G401 (cell line): ENCODE data around the gene ZNF526. TPM values are rescaled to one million over a fixed set of nuclear protein-coding genes. Genes with fewer than 3 reads are reported as not detected.
"Not testable (repeated sequence)": the region's sequence is repeated elsewhere in the genome, so short reads cannot be mapped to it uniquely, and the experiment has no call there.

Experiments used
- DNase-seq: peaks from one replicate; pipeline ENCODE4 v3.0.0-alpha.2; 2015; ENCODE audit warnings: low spot score
- in situ Hi-C: cut with HindIII; loops from 2 replicates; pipeline ENCODE4 v1.10.0; 2016; ENCODE audit warnings: low sequenced_read_pairs, mixed read lengths
- total RNA-seq: library from RNA; depleted of rRNA; stranded (reverse); fragments of >200 nt; shearing (Covaris generic); gene quantifications from 2 replicates; pipeline ENCODE4 v1.2.3, GENCODE V29; 2014

ZNF526 gene
- total RNA-seq, 1 experiment from 2014 or later = 13.6 TPM

- in situ Hi-C loops = no loop called here
- DNase-seq = peak; percentile 51
These were observed 33.4 kb downstream of the ZNF526 start for GRCh38 chr19:42253245-42254088.

DNA sequence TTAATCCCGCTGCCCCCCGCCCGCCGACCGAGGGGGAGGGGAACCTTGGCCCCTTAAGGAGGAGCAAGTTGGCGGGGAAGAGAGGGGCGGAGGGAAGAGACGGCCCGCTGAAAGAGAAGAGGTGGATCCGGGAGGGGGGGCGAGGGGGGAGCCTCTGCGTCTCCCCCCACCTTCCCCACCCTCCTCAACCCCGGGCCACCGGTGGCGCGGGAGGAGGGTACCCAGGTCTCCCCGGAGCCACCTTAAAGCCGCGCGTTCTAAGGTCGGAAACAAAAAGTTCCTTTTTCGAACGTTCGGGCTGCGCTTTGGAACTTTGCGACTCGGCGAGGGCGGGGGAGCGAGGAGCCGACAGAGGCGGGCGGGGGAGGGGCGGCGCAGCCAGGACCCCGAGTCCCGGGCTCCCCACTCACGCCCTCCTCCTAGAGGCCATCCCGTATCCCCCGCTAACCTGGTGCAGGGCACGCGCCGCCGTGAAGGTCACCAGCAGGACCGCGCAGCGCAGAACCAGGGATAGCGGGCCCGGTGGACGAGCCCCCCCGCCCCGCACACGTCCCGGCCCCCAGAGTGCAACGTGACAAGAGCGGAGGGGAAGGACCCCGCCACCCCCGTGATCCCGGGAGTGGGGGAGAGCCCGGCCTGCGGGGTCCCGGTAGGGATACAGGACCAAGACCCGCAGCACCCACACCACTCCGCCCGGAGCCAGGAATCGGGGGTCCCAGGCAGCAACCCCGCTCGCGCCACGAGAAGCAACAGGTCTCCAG, 34.2 kb downstream of the ZNF526 start:
- DNase-seq = peak; percentile 60
- in situ Hi-C loops = no loop called here

- in situ Hi-C loops = no loop called here
- DNase-seq = peak; percentile 83
These were observed 35.0 kb downstream of the ZNF526 start, which contains the start of gene ERF for GRCh38 chr19:42254850-42255765. Gene ERF (minus strand): TSS chr19:42255128. CDS start chr19:42254999, 129 bp downstream.

GRCh38 chr19:42255766-42256745, 35.9 kb downstream of the ZNF526 start:
- DNase-seq = peak; percentile 78
- in situ Hi-C loops = no loop called here

GRCh38 chr19:42257842-42258241, 37.7 kb downstream of the ZNF526 start:
- DNase-seq, in situ Hi-C loops: not testable (repeated sequence)

DNA sequence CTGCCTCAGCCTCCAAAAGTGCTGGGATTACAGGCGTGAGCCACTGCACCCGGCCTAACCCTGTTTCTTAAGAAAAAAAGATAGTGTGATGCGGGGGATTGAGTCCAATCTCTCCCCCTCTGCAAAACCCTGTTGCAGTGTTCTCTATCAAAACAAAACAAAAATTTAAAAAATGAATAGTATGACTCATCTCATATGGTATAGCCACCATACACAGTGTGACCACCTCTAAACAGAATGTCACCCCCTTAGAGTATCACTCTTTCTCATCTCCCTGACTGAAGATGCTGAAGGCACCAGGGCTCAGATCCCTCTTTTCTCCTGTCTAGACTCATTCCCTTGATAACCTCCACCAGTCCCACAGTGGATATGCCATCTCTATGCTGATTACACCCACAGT, 41.7 kb downstream of the ZNF526 start:
- no peak for DNase-seq
- in situ Hi-C loops = no loop called here

- DNase-seq, in situ Hi-C loops: not testable (repeated sequence)
These were observed 46.0 kb downstream of the ZNF526 start for GRCh38 chr19:42266105-42266504.

GRCh38 chr19:42266928-42267603, 47.0 kb downstream of the ZNF526 start:
- DNase-seq, in situ Hi-C loops: not testable (repeated sequence)

DNA sequence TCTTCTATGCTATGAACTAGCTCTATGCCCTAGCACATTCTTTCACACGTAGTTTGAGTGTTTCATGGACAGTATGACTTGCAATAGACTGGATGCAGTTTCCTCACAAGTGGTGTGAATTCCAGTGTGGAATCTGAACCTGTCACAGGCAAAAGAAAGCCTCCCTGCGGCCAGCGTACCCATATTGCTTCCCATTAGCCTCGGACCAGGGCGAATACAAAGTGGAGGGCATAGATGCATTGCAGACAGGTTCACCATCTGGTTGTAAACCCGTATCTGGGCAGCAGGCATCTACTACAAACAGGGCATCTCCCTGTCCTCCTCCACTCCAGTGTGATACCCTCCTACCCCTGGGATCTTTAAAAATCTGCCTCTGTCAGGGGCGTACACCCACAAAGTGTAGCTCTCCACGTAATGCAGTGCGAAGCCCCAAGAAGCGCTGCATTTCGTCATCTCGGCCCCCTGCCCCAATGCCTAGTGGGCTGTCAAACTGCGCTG, 47.6 kb downstream of the ZNF526 start:
- DNase-seq = peak; percentile 59
- in situ Hi-C loops = no loop called here

- in situ Hi-C loops = no loop called here
- DNase-seq = peak; percentile 100
These were observed 48.1 kb downstream of the ZNF526 start for GRCh38 chr19:42268142-42268703.

DNA sequence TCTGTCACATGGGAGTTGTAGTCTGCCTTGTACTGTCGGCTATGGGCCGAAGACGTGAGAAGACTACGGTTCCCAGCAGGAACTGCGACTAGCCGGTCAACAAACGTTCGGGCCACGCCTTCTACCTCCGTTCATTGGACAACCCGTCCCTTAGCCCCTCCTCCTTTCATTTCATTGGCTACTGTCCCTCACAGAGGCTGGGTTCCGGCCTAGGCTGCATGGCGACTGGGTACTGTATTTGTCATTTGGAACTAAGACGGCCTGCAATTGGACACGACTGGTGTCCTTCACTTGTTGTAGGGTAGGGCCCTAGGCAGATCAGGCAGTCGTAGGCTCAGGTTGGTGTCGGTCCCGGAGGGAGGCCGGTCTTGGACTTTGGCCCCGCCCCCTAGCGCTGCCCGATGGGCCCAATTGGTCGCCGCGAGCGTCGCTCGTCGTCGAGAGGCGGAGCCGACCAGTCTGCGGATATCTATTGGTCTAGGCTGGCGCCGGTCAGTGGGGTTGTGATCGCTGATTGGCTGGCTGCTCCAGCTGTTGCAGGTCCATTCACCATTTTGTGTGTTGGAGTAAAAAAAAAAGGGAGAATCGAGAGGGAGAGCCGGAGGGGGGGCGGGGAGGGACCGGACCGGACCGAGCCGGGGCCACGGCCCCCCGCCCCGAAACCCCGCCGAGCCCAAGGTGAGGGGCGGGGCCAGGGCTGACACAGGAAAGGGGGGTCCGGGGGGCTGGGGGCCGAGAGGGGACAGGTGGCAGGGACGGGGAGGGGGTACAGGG, 48.8 kb downstream of the ZNF526 start, which contains the start of gene CIC:
Gene CIC (plus strand): TSS at position 549 of the 774 bp plus-strand sequence. CDS start 2,532 bp downstream, outside the sequence.
- in situ Hi-C loops = no loop called here
- peak; percentile 100 for DNase-seq

GRCh38 chr19:42269478-42270345, 49.6 kb downstream of the ZNF526 start:
- in situ Hi-C loops = no loop called here
- DNase-seq = peak; percentile 30

DNA sequence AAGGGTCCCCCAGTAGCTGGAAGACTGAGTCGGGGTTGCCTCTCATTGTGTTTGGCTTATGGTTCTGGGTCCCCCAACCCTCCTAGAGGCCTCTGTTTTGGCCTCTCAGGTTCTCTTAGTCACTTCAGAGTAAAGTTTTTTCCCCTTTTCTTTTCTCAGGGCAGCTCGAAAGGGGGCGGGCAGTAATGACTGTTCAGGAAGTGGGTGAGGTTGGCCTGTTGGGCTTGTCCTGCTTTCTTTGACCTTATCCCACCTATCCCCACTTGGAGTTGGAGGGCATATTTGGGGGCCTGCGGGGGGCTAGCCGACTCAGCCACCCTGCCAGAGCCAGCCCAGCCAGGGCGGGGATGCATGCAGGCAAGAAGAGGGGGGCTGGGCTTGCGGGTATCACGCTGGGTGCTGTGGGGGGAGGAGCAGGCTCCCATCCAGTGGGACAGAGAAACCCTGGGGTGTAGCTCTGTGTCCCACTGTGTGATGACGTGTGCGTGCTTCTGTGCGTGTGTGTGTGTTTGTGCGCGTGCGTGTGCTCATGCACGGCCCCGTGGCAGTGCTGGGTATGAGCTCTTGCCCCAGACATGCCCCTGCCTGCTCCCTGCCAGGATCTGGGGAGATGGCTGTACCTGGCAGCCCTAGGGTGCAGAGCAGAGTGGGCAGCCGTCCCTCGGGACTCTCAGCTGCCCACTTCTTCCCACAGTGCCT, 50.4 kb downstream of the ZNF526 start:
- in situ Hi-C loops = no loop called here
- peak; percentile 52 for DNase-seq

- peak; percentile 64 for DNase-seq
These were observed 50.9 kb downstream of the ZNF526 start for GRCh38 chr19:42271045-42271419.

More at GRCh38 chr19:42271045-42271419, 50.9 kb downstream of the ZNF526 start:
- in situ Hi-C loops = no loop called here
